KMS-11 (cell line): ENCODE results near the gene KISS1.

Source experiments
- H2AFZ ChIP-seq: fragments of 200-600 bp; sonication (generic); 2 replicates; pipeline ENCODE4 v1.6.1; 2016; ENCODE audit warnings: antibody characterized with exemption, mixed run types, low read depth
- H3K27ac ChIP-seq: fragments of 200-600 bp; sonication (generic); 2 replicates; pipeline ENCODE4 v1.6.1; 2016; ENCODE audit warnings: mild to moderate bottlenecking, mixed run types
- H3K27me3 ChIP-seq: fragments of 200-600 bp; sonication (generic); 2 replicates; pipeline ENCODE4 v1.6.1; 2017; ENCODE audit warnings: mild to moderate bottlenecking, low read depth, mixed run types, moderate library complexity; ENCODE audit not compliant: insufficient read depth
- H3K36me3 ChIP-seq: fragments of 200-600 bp; sonication (generic); 2 replicates; pipeline ENCODE4 v1.6.1; 2017; ENCODE audit warnings: mild to moderate bottlenecking, mixed run types; ENCODE audit not compliant: insufficient read depth
- H3K4me1 ChIP-seq: fragments of 200-600 bp; sonication (generic); 2 replicates; pipeline ENCODE4 v1.6.1; 2016; ENCODE audit warnings: mild to moderate bottlenecking, low read depth, mixed run types; ENCODE audit not compliant: poor library complexity, severe bottlenecking
- H3K4me2 ChIP-seq: fragments of 200-600 bp; sonication (generic); 2 replicates; pipeline ENCODE4 v1.7.0; 2016; ENCODE audit warnings: mild to moderate bottlenecking, mixed run types
- H3K4me3 ChIP-seq: fragments of 200-600 bp; sonication (generic); IDR thresholded peaks from 2 replicates; pipeline ENCODE4 v1.6.1; 2017; ENCODE audit warnings: low read depth, low read length, mixed read lengths; ENCODE audit not compliant: insufficient read depth
- H3K79me2 ChIP-seq: fragments of 200-600 bp; sonication (generic); 2 replicates; pipeline ENCODE4 v1.6.1; 2016; ENCODE audit warnings: low read depth, mixed run types; ENCODE audit not compliant: insufficient read depth
- H3K9ac ChIP-seq: fragments of 200-600 bp; sonication (generic); 2 replicates; pipeline ENCODE4 v1.6.1; 2016; ENCODE audit warnings: mild to moderate bottlenecking, mixed run types
- H4K20me1 ChIP-seq: fragments of 200-600 bp; sonication (generic); 2 replicates; pipeline ENCODE4 v1.6.1; 2016; ENCODE audit warnings: mild to moderate bottlenecking, mixed run types; ENCODE audit not compliant: insufficient read depth
- CTCF ChIP-seq: fragments of 200-600 bp; sonication (generic); conservative IDR thresholded peaks from 2 replicates; pipeline ENCODE4 v1.6.1; 2017; ENCODE audit warnings: low read depth, mild to moderate bottlenecking, antibody characterized with exemption, low read length, moderate library complexity, mixed read lengths

The KISS1 gene

GRCh38 chr1:204199579-204199978, 3.3 kb upstream of the KISS1 start:
- H3K27me3 ChIP-seq = peaks cover 4% of the 10 kb centered on the region; the same call in 1 of the 2 replicates
- H3K4me1 ChIP-seq = no peaks in the 10 kb centered on the region
- H3K36me3 ChIP-seq = no peaks in the 10 kb centered on the region
- no peaks in the 10 kb centered on the region for H3K79me2 ChIP-seq
- no peaks in the 10 kb centered on the region; the same call in 1 of the 2 replicates for H4K20me1 ChIP-seq
- TF ChIP-seq CTCF = no peak
- H3K4me2 ChIP-seq = no peak overlapping the region
- H3K4me3 ChIP-seq = no peak overlapping the region
- no peak overlapping the region for H2AFZ ChIP-seq
- H3K9ac ChIP-seq = no peak overlapping the region
- no peak overlapping the region for H3K27ac ChIP-seq

- Histone ChIP-seq H2AFZ (no peak overlapping the region), H4K20me1 (no peaks in the 10 kb centered on the region; the same call in 1 of the 2 replicates), H3K27me3 (peaks cover 4% of the 10 kb centered on the region; the same call in 1 of the 2 replicates), H3K9ac (no peak overlapping the region), H3K4me3 (no peak overlapping the region), H3K4me1 (no peaks in the 10 kb centered on the region), H3K4me2 (no peak overlapping the region), H3K36me3 (no peaks in the 10 kb centered on the region), H3K27ac (no peak overlapping the region), H3K79me2 (no peaks in the 10 kb centered on the region)
- no peak for TF ChIP-seq CTCF
Measured at GRCh38 chr1:204198348-204199340, 2.4 kb upstream of the KISS1 start.

- TF ChIP-seq CTCF = no peak
Measured at GRCh38 chr1:204197068-204197467, 777 bp upstream of the KISS1 start.

GRCh38 chr1:204194771-204195170, 1.5 kb downstream of the KISS1 start:
- H3K27ac ChIP-seq = no peak overlapping the region
- H2AFZ ChIP-seq = no peak overlapping the region
- H3K9ac ChIP-seq = no peak overlapping the region
- H3K79me2 ChIP-seq = no peaks in the 10 kb centered on the region
- no peaks in the 10 kb centered on the region; the same call in 1 of the 2 replicates for H4K20me1 ChIP-seq
- H3K36me3 ChIP-seq = no peaks in the 10 kb centered on the region
- H3K27me3 ChIP-seq = peaks cover 9% of the 10 kb centered on the region; the same call in 1 of the 2 replicates
- no peak overlapping the region for H3K4me2 ChIP-seq
- no peak overlapping the region for H3K4me3 ChIP-seq
- TF ChIP-seq CTCF = no peak
- H3K4me1 ChIP-seq = no peaks in the 10 kb centered on the region

More at GRCh38 chr1:204197068-204197467, 777 bp upstream of the KISS1 start:
- Histone ChIP-seq H4K20me1 (no peaks in the 10 kb centered on the region; the same call in 1 of the 2 replicates), H3K36me3 (no peaks in the 10 kb centered on the region), H2AFZ (no peak overlapping the region), H3K9ac (no peak overlapping the region), H3K27ac (no peak overlapping the region), H3K4me2 (no peak overlapping the region), H3K27me3 (peaks cover 4% of the 10 kb centered on the region; the same call in 1 of the 2 replicates), H3K4me1 (no peaks in the 10 kb centered on the region), H3K79me2 (no peaks in the 10 kb centered on the region), H3K4me3 (no peak overlapping the region)
